ENCODE measurements around the gene LSM8.
A peak's percentile ranks its signal among the peaks of the same experiment; 100 is the strongest.
"Not testable (repeated sequence)": the region's sequence is repeated elsewhere in the genome, so short reads cannot be mapped to it uniquely, and the experiment has no call there.

LSM8 gene

GRCh38 chr7:118214051-118214832 is 30.3 kb downstream of the LSM8 start:
- DNase-seq (ENCODE audit: low read depth), result peak; percentile 72

GRCh38 chr7:118214833-118215182 is 30.8 kb downstream of the LSM8 start:
- no peak for DNase-seq (ENCODE audit: low read depth)

GRCh38 chr7:118217210-118217619 is 33.3 kb downstream of the LSM8 start:
- no peak for DNase-seq (ENCODE audit: low read depth)

GRCh38 chr7:118218413-118219156 is 34.6 kb downstream of the LSM8 start:
- peak; percentile 9 for DNase-seq (ENCODE audit: low read depth)

GRCh38 chr7:118219157-118219512 is 35.2 kb downstream of the LSM8 start:
- no peak for DNase-seq (ENCODE audit: low read depth)

- no peak for DNase-seq (ENCODE audit: low read depth)
Measured at GRCh38 chr7:118220583-118220982, 36.6 kb downstream of the LSM8 start.

GRCh38 chr7:118222591-118222990 is 38.6 kb downstream of the LSM8 start:
- no peak for DNase-seq (ENCODE audit: low read depth)

GRCh38 chr7:118224521-118224920 is 40.6 kb downstream of the LSM8 start, which contains the start of gene ANKRD7:
Gene ANKRD7, plus strand, starts transcription at chr7:118224704. Its CDS starts 127 bp downstream, at chr7:118224831.
- no peak for DNase-seq (ENCODE audit: low read depth)

GRCh38 chr7:118232837-118233236 is 48.9 kb downstream of the LSM8 start:
- no peak for DNase-seq (ENCODE audit: low read depth)

GRCh38 chr7:118233799-118234198 is 49.8 kb downstream of the LSM8 start:
- no peak for DNase-seq (ENCODE audit: low read depth)

GRCh38 chr7:118239014-118239413 is 55.0 kb downstream of the LSM8 start:
- no peak for DNase-seq (ENCODE audit: low read depth)

- DNase-seq (ENCODE audit: low read depth), result not testable (repeated sequence)
Measured at GRCh38 chr7:118240320-118240719, 56.4 kb downstream of the LSM8 start.
